ENCODE results near the gene KIAA1217. TPM values are rescaled to one million over a fixed set of nuclear protein-coding genes. Genes with fewer than 3 reads are reported as not detected.

The KIAA1217 gene
- total and polyA plus RNA-seq, 2 of the 8 experiments (the other 6 are each of a cell fraction or from before 2014, with no cell fraction given) = 4.5 to 15.6 TPM

- TF ChIP-seq SP1 (IDR thresholded peaks at IDR 0.05; ENCODE audit: low read depth, low read length) (no peak), CEBPB (IDR thresholded peaks at IDR 0.05; ENCODE audit: low read depth, low read length) (no peak), NANOG (IDR thresholded peaks at IDR 0.05; ENCODE audit: insufficient read depth, low read depth, low read length, poor library complexity, severe bottlenecking) (no peak), MAFK (IDR thresholded peaks at IDR 0.05; ENCODE audit: low read depth, low read length) (no peak)
These were observed 46.4 kb downstream of the KIAA1217 start (continued) for GRCh38 chr10:24255115-24255880.

Data from H1 (cell line).